PC-9 (cell line): ENCODE measurements around the gene AKAP8L. TPM values are rescaled to one million over a fixed set of nuclear protein-coding genes. Genes with fewer than 3 reads are reported as not detected.
A peak's percentile ranks its signal among the peaks of the same experiment; 100 is the strongest.

Experiments used
- BruUV-seq: library from RNA; stranded (reverse); fragments of 400-500 nt; replicated peaks from 2 replicates; lab custom pipeline; 2021; lab: Mats Ljungman, UMichigan
- CTCF ChIA-PET: fragments of 300-600 bp; sonication (Branson Sonifier 250); formaldehyde crosslinking; loops from one replicate; lab custom pipeline; 2022; ENCODE audit warnings: antibody characterized with exemption; lab: Charles Lee
- POLR2A ChIA-PET: fragments of 300-600 bp; sonication (Branson Sonifier 250); formaldehyde crosslinking; loops from one replicate; lab custom pipeline; 2022; ENCODE audit warnings: antibody characterized with exemption; ENCODE audit not compliant: unreplicated experiment; lab: Charles Lee
- DNase-seq, 2 experiments: peaks; one replicate each; pipeline versions ENCODE4 v3.0.0 to v3.0.0-alpha.2; 2015 to 2022; ENCODE audit warnings: mixed read lengths in 1 of 2
- H2AFZ ChIP-seq: fragments of 200-600 bp; sonication (generic); 2 replicates; pipeline ENCODE4 v1.8.1; 2017; ENCODE audit warnings: antibody characterized with exemption
- H3F3A ChIP-seq: fragments of 200-600 bp; sonication (generic); 2 replicates; pipeline ENCODE4 v1.8.1; 2017; ENCODE audit warnings: antibody characterized with exemption, mild to moderate bottlenecking, low read depth; ENCODE audit not compliant: insufficient read depth
- H3K27ac ChIP-seq: fragments of 200-600 bp; sonication (generic); 2 replicates; pipeline ENCODE4 v1.6.1; 2016; ENCODE audit warnings: mixed run types
- H3K27me3 ChIP-seq: fragments of 200-600 bp; sonication (generic); 2 replicates; pipeline ENCODE4 v1.6.1; 2016; ENCODE audit warnings: low read depth, mixed run types; ENCODE audit not compliant: insufficient read depth
- H3K36me3 ChIP-seq: fragments of 200-600 bp; sonication (generic); 2 replicates; pipeline ENCODE4 v1.6.1; 2016; ENCODE audit warnings: low read depth, mixed run types
- H3K4me1 ChIP-seq: fragments of 200-600 bp; sonication (generic); replicated peaks from 2 replicates; pipeline ENCODE4 v1.6.1; 2016; ENCODE audit warnings: mixed run types; ENCODE audit not compliant: insufficient read depth
- H3K4me2 ChIP-seq: fragments of 200-600 bp; sonication (generic); 2 replicates; pipeline ENCODE4 v1.6.1; 2017; ENCODE audit warnings: mixed run types
- H3K4me3 ChIP-seq: fragments of 200-600 bp; sonication (generic); 2 replicates; pipeline ENCODE4 v1.6.1; 2016; ENCODE audit warnings: mixed run types
- H3K79me2 ChIP-seq: fragments of 200-600 bp; sonication (generic); 2 replicates; pipeline ENCODE4 v1.6.1; 2017; ENCODE audit warnings: low read depth, mixed run types
- H3K9me2 ChIP-seq: fragments of 200-600 bp; sonication (generic); 2 replicates; pipeline ENCODE4 v1.8.1; 2017; ENCODE audit warnings: mild to moderate bottlenecking; ENCODE audit not compliant: insufficient read depth
- H3K9me3 ChIP-seq: fragments of 200-600 bp; sonication (generic); 2 replicates; pipeline ENCODE4 v1.8.1; 2016; ENCODE audit warnings: low read depth; ENCODE audit not compliant: insufficient read depth
- H4K20me1 ChIP-seq: fragments of 200-600 bp; sonication (generic); 2 replicates; pipeline ENCODE4 v1.8.1; 2017; ENCODE audit not compliant: insufficient read depth
- CTCF ChIP-seq: fragments of 200-600 bp; sonication (generic); conservative IDR thresholded peaks from 2 replicates; pipeline ENCODE4 v1.6.1; 2017; ENCODE audit warnings: mixed run types, antibody characterized with exemption, mild to moderate bottlenecking, moderate library complexity
- EZH2 ChIP-seq: fragments of 200-600 bp; sonication (generic); IDR thresholded peaks from 2 replicates; pipeline ENCODE4 v1.8.0; 2017; ENCODE audit warnings: antibody characterized with exemption, low read depth
- intact Hi-C: fragments of 100-400 bp; cut with micrococcal nuclease; formaldehyde crosslinking; loops from one replicate; pipeline ENCODE4 v1.10.0; 2022; ENCODE audit not compliant: unreplicated experiment
- total RNA-seq: library from RNA; stranded (reverse); gene quantifications from 2 replicates; pipeline ENCODE4 v1.2.3, GENCODE V29; 2021

Gene AKAP8L
- total RNA-seq, 1 experiment from 2014 or later = 49.9 TPM

- Histone ChIP-seq H3K9me3 (no peaks in the 10 kb centered on the region), H4K20me1 (no peaks in the 10 kb centered on the region), H3F3A (peaks cover 39% of the 10 kb centered on the region), H3K27ac (no peak overlapping the region), H3K79me2 (no peaks in the 10 kb centered on the region), H2AFZ (peak overlapping the region; percentile 78), H3K36me3 (no peaks in the 10 kb centered on the region), H3K4me1 (peaks cover 10% of the 10 kb centered on the region; the same call in 1 of the 2 replicates), H3K4me2 (peak overlapping the region; percentile 86), H3K9me2 (no peaks in the 10 kb centered on the region), H3K27me3 (no peaks in the 10 kb centered on the region), H3K4me3 (peak overlapping the region; percentile 40; the same call in 1 of the 2 replicates)
- TF ChIP-seq CTCF = no peak
- TF ChIP-seq EZH2 = no peak
- CTCF ChIA-PET = interaction anchor here (1.6 kb wide), 1 partner anchor 34 kb away, joined by 3 read pairs; the partner anchor contains the start of gene AKAP8L
- DNase-seq = peak; percentile 87
- POLR2A ChIA-PET = interaction anchor here (0.6 to 0.7 kb wide), 5 partner anchors 16 to 1316 kb away, joined by 3 to 51 read pairs (median 5); partner anchors contain the start of gene ASF1B
- BruUV-seq = no TSS peak
- intact Hi-C loops = no loop called here
Measured at GRCh38 chr19:15452111-15453047, 33.6 kb upstream of the AKAP8L start.

GRCh38 chr19:15450528-15450890 is 31.7 kb upstream of the AKAP8L start:
- Histone ChIP-seq H2AFZ (no peak overlapping the region), H3K4me3 (no peak overlapping the region), H3K9me2 (no peaks in the 10 kb centered on the region), H3K27me3 (no peaks in the 10 kb centered on the region), H4K20me1 (no peaks in the 10 kb centered on the region), H3K4me1 (peaks cover 10% of the 10 kb centered on the region; the same call in 1 of the 2 replicates), H3K27ac (no peak overlapping the region), H3K4me2 (peak overlapping the region; percentile 64; the same call in 1 of the 2 replicates), H3K79me2 (no peaks in the 10 kb centered on the region), H3F3A (peaks cover 42% of the 10 kb centered on the region), H3K36me3 (no peaks in the 10 kb centered on the region), H3K9me3 (no peaks in the 10 kb centered on the region)
- DNase-seq = no peak
- CTCF ChIA-PET = no interaction called here
- BruUV-seq = no TSS peak
- POLR2A ChIA-PET = no interaction called here
- intact Hi-C loops = no loop called here
- TF ChIP-seq EZH2 (no peak), CTCF (no peak)

GRCh38 chr19:15449620-15450527 is 31.1 kb upstream of the AKAP8L start, which contains the start of gene WIZ:
Gene WIZ, minus strand, starts transcription at chr19:15449956. Its CDS starts 1,649 bp downstream, at chr19:15448307.
- POLR2A ChIA-PET = interaction anchor here (0.6 kb wide), 1 partner anchor 370 kb away, joined by 4 read pairs; no protein-coding TSS in a partner anchor
- DNase-seq = peak; percentile 48 to 84
- CTCF ChIA-PET = no interaction called here

More at GRCh38 chr19:15449620-15450527, 31.1 kb upstream of the AKAP8L start, which contains the start of gene WIZ:
- Histone ChIP-seq H3K27me3 (no peaks in the 10 kb centered on the region), H3K4me1 (peaks cover 10% of the 10 kb centered on the region; the same call in 1 of the 2 replicates), H3K4me3 (peak within 1 kb of the TSS; percentile 76), H3K9me3 (no peaks in the 10 kb centered on the region), H3K79me2 (no peaks in the 10 kb centered on the region), H3F3A (peaks cover 42% of the 10 kb centered on the region), H2AFZ (peak within 1 kb of the TSS; percentile 81), H3K9me2 (no peaks in the 10 kb centered on the region), H3K36me3 (no peaks in the 10 kb centered on the region), H3K27ac (no peak within 1 kb of the TSS), H4K20me1 (no peaks in the 10 kb centered on the region), H3K4me2 (peak within 1 kb of the TSS; percentile 91)
- no TSS peak for BruUV-seq
- TF ChIP-seq CTCF (no peak), EZH2 (no peak)
- intact Hi-C loops = no loop called here
